Measurements from ENCODE around the gene SP9.
A peak's percentile ranks its signal among the peaks of the same experiment; 100 is the strongest.
"Not testable (repeated sequence)": the region's sequence is repeated elsewhere in the genome, so short reads cannot be mapped to it uniquely, and the experiment has no call there.

Gene SP9

GRCh38 chr2:174342686-174343342 is 8.1 kb downstream of the SP9 start:
- in situ Hi-C loops (cut with MboI; ENCODE audit: low pct_unique_long_range_greater_than_20kb, low sequenced_read_pairs): no loop called here
- no peak for DNase-seq

- in situ Hi-C loops (cut with MboI; ENCODE audit: low pct_unique_long_range_greater_than_20kb, low sequenced_read_pairs): no loop called here
- DNase-seq: no peak
These were observed 8.5 kb downstream of the SP9 start for GRCh38 chr2:174343343-174343622.

- DNase-seq: no peak
- in situ Hi-C loops (cut with MboI; ENCODE audit: low pct_unique_long_range_greater_than_20kb, low sequenced_read_pairs): no loop called here
These were observed 9.1 kb downstream of the SP9 start for GRCh38 chr2:174343623-174344455.

- in situ Hi-C loops (cut with MboI; ENCODE audit: low pct_unique_long_range_greater_than_20kb, low sequenced_read_pairs): no loop called here
- peak; percentile 60 for DNase-seq
These were observed 10.1 kb downstream of the SP9 start for GRCh38 chr2:174344716-174345461.

- in situ Hi-C loops (cut with MboI; ENCODE audit: low pct_unique_long_range_greater_than_20kb, low sequenced_read_pairs): loop anchor here (10.0 kb wide), 1 partner anchor 945 kb away; no protein-coding TSS in a partner anchor
- peak; percentile 37 for DNase-seq
These were observed 15.3 kb downstream of the SP9 start for GRCh38 chr2:174350018-174350417.

- no peak for DNase-seq
- in situ Hi-C loops (cut with MboI; ENCODE audit: low pct_unique_long_range_greater_than_20kb, low sequenced_read_pairs): loop anchor here (10.0 kb wide), 1 partner anchor 946 kb away; no protein-coding TSS in a partner anchor
These were observed 15.9 kb downstream of the SP9 start for GRCh38 chr2:174350593-174351181.

GRCh38 chr2:174353004-174353403 is 18.2 kb downstream of the SP9 start:
- no peak for DNase-seq
- in situ Hi-C loops (cut with MboI; ENCODE audit: low pct_unique_long_range_greater_than_20kb, low sequenced_read_pairs): loop anchor here (10.0 kb wide), 1 partner anchor 948 kb away; no protein-coding TSS in a partner anchor

GRCh38 chr2:174356347-174356746 is 21.6 kb downstream of the SP9 start:
- no peak for DNase-seq
- in situ Hi-C loops (cut with MboI; ENCODE audit: low pct_unique_long_range_greater_than_20kb, low sequenced_read_pairs): loop anchor here (10.0 kb wide), 1 partner anchor 952 kb away; no protein-coding TSS in a partner anchor

GRCh38 chr2:174359663-174360062 is 24.9 kb downstream of the SP9 start:
- in situ Hi-C loops (cut with MboI; ENCODE audit: low pct_unique_long_range_greater_than_20kb, low sequenced_read_pairs): loop anchor here (10.0 kb wide), 1 partner anchor 955 kb away; no protein-coding TSS in a partner anchor
- not testable (repeated sequence) for DNase-seq

- in situ Hi-C loops (cut with MboI; ENCODE audit: low pct_unique_long_range_greater_than_20kb, low sequenced_read_pairs): no loop called here
- DNase-seq: no peak
These were observed 28.2 kb downstream of the SP9 start for GRCh38 chr2:174362949-174363348.

GRCh38 chr2:174363492-174364225 is 28.9 kb downstream of the SP9 start:
- in situ Hi-C loops (cut with MboI; ENCODE audit: low pct_unique_long_range_greater_than_20kb, low sequenced_read_pairs); DNase-seq: not testable (repeated sequence)

- in situ Hi-C loops (cut with MboI; ENCODE audit: low pct_unique_long_range_greater_than_20kb, low sequenced_read_pairs): no loop called here
- DNase-seq: no peak
These were observed 29.9 kb downstream of the SP9 start for GRCh38 chr2:174364628-174365027.

GRCh38 chr2:174365571-174365970 is 30.8 kb downstream of the SP9 start:
- DNase-seq: no peak
- in situ Hi-C loops (cut with MboI; ENCODE audit: low pct_unique_long_range_greater_than_20kb, low sequenced_read_pairs): no loop called here

- in situ Hi-C loops (cut with MboI; ENCODE audit: low pct_unique_long_range_greater_than_20kb, low sequenced_read_pairs): no loop called here
- DNase-seq: no peak
These were observed 33.9 kb downstream of the SP9 start for GRCh38 chr2:174368691-174369090.

GRCh38 chr2:174376967-174377366 is 42.2 kb downstream of the SP9 start:
- no peak for DNase-seq
- in situ Hi-C loops (cut with MboI; ENCODE audit: low pct_unique_long_range_greater_than_20kb, low sequenced_read_pairs): no loop called here

GRCh38 chr2:174383796-174384195 is 49.0 kb downstream of the SP9 start:
- DNase-seq: peak; percentile 42
- in situ Hi-C loops (cut with MboI; ENCODE audit: low pct_unique_long_range_greater_than_20kb, low sequenced_read_pairs): no loop called here

GRCh38 chr2:174385201-174385600 is 50.4 kb downstream of the SP9 start:
- in situ Hi-C loops (cut with MboI; ENCODE audit: low pct_unique_long_range_greater_than_20kb, low sequenced_read_pairs): no loop called here
- DNase-seq: no peak

Data from KBM-7 (cell line).